Measurements from ENCODE around the gene NPM1.
A peak's percentile ranks its signal among the peaks of the same experiment; 100 is the strongest.
"Not testable (repeated sequence)": the region's sequence is repeated elsewhere in the genome, so short reads cannot be mapped to it uniquely, and the experiment has no call there.

NPM1 gene

GRCh38 chr5:171386861-171387344 is 746 bp upstream of the NPM1 start:
- DNase-seq: no peak

GRCh38 chr5:171387970-171388815 is 544 bp downstream of the NPM1 start:
- DNase-seq: peak; percentile 94

GRCh38 chr5:171388816-171389168 is 1.1 kb downstream of the NPM1 start:
- DNase-seq: no peak

- peak; percentile 57 for DNase-seq
Observed at GRCh38 chr5:171390883-171391677, 3.4 kb downstream of the NPM1 start.

GRCh38 chr5:171391996-171392577 is 4.4 kb downstream of the NPM1 start:
- DNase-seq: peak; percentile 54

- no peak for DNase-seq
Observed at GRCh38 chr5:171392585-171393159, 5.0 kb downstream of the NPM1 start.

GRCh38 chr5:171395042-171395441 is 7.4 kb downstream of the NPM1 start:
- peak; percentile 52 for DNase-seq

GRCh38 chr5:171396583-171396982 is 8.9 kb downstream of the NPM1 start:
- not testable (repeated sequence) for DNase-seq

GRCh38 chr5:171397190-171397589 is 9.5 kb downstream of the NPM1 start:
- DNase-seq: no peak

- no peak for DNase-seq
Observed at GRCh38 chr5:171397599-171397998, 9.9 kb downstream of the NPM1 start.

- DNase-seq: not testable (repeated sequence)
Observed at GRCh38 chr5:171398660-171399059, 11.0 kb downstream of the NPM1 start.

GRCh38 chr5:171400169-171400568 is 12.5 kb downstream of the NPM1 start:
- no peak for DNase-seq

- DNase-seq: no peak
Observed at GRCh38 chr5:171401167-171401947, 13.7 kb downstream of the NPM1 start.

GRCh38 chr5:171402751-171403150 is 15.1 kb downstream of the NPM1 start:
- not testable (repeated sequence) for DNase-seq

- DNase-seq: no peak
Observed at GRCh38 chr5:171405615-171406014, 18.0 kb downstream of the NPM1 start.

GRCh38 chr5:171407234-171407633 is 19.6 kb downstream of the NPM1 start:
- no peak for DNase-seq

GRCh38 chr5:171409164-171410136 is 21.8 kb downstream of the NPM1 start:
- peak; percentile 56 for DNase-seq

GRCh38 chr5:171410181-171410580 is 22.5 kb downstream of the NPM1 start:
- DNase-seq: no peak

- peak; percentile 51 for DNase-seq
Observed at GRCh38 chr5:171412186-171412585, 24.5 kb downstream of the NPM1 start.

GRCh38 chr5:171413153-171413910 is 25.7 kb downstream of the NPM1 start:
- DNase-seq: peak; percentile 55
